Neural progenitor cell (in vitro differentiated cells): ENCODE results near the gene PPT2.
"Not testable (repeated sequence)": the region's sequence is repeated elsewhere in the genome, so short reads cannot be mapped to it uniquely, and the experiment has no call there.

ENCODE experiments used
- CTCF ChIP-seq: fragments of 200-600 bp; sonication (generic); IDR thresholded peaks from 2 replicates; pipeline ENCODE4 v1.5.1; 2017; ENCODE audit warnings: antibody characterized with exemption, mild to moderate bottlenecking
- EZH2 ChIP-seq: fragments of 200-600 bp; sonication (generic); IDR thresholded peaks from 2 replicates; pipeline ENCODE4 v1.6.1; 2017; ENCODE audit warnings: antibody characterized with exemption, mild to moderate bottlenecking, moderate library complexity
- EZH2phosphoT487 ChIP-seq: fragments of 200-600 bp; sonication (generic); IDR thresholded peaks from 2 replicates; pipeline ENCODE4 v1.6.1; 2017; ENCODE audit warnings: antibody characterized with exemption

GRCh38 chr6:32186151-32186840 lies 32.4 kb downstream of the PPT2 start:
- not testable (repeated sequence) for TF ChIP-seq CTCF, EZH2phosphoT487, EZH2
